Mesenchymal stem cell (in vitro differentiated cells and primary cell): ENCODE data around the gene NIN.

ENCODE experiments used
- DNase-seq: peaks from one replicate; pipeline ENCODE4 v3.0.0-alpha.2; 2013
- H2AFZ ChIP-seq: one replicate; pipeline ENCODE4 v1.6.1; 2013; ENCODE audit warnings: low read depth, mild to moderate bottlenecking, control low read depth, inconsistent platforms, low read length, moderate library complexity
- H2AK5ac ChIP-seq: 2 replicates; pipeline ENCODE4 v1.6.1; 2013; ENCODE audit warnings: low read length, moderate library complexity, mild to moderate bottlenecking, inconsistent platforms; ENCODE audit not compliant: severe bottlenecking
- H2BK120ac ChIP-seq: one replicate; pipeline ENCODE4 v1.6.1; 2013; ENCODE audit warnings: low read depth, mild to moderate bottlenecking, inconsistent platforms, low read length, moderate library complexity
- H2BK12ac ChIP-seq, 2 experiments: one replicate each; pipeline ENCODE4 v1.6.1; 2013; ENCODE audit warnings: inconsistent platforms in 2 of 2, low read length in 2 of 2, mild to moderate bottlenecking in 2 of 2, moderate library complexity in 2 of 2, control low read depth in 1 of 2
- H2BK15ac ChIP-seq: one replicate; pipeline ENCODE4 v1.6.1; 2013; ENCODE audit warnings: mild to moderate bottlenecking, low read depth, inconsistent platforms; ENCODE audit not compliant: poor library complexity, severe bottlenecking
- H2BK5ac ChIP-seq: 2 replicates; pipeline ENCODE4 v1.6.1; 2013; ENCODE audit warnings: low read depth, mild to moderate bottlenecking, low read length, control low read depth, inconsistent platforms; ENCODE audit not compliant: poor library complexity, severe bottlenecking
- H3K14ac ChIP-seq, 2 experiments: one replicate each; pipeline ENCODE4 v1.6.1; 2013; ENCODE audit warnings: inconsistent platforms in 2 of 2, low read length in 2 of 2, control low read depth in 1 of 2, mild to moderate bottlenecking in 1 of 2, moderate library complexity in 1 of 2
- H3K18ac ChIP-seq, 2 experiments: one replicate each; pipeline ENCODE4 v1.6.1; 2013; ENCODE audit warnings: inconsistent platforms in 2 of 2, low read length in 2 of 2, control low read depth in 1 of 2, low read depth in 1 of 2, mild to moderate bottlenecking in 1 of 2
- H3K23ac ChIP-seq, 2 experiments: one replicate each; pipeline ENCODE4 v1.6.1; 2013; ENCODE audit warnings: inconsistent platforms in 2 of 2, low read length in 2 of 2, mild to moderate bottlenecking in 2 of 2, moderate library complexity in 2 of 2, control low read depth in 1 of 2
- H3K27ac ChIP-seq: 2 replicates; pipeline ENCODE4 v1.5.1; 2013; ENCODE audit warnings: mild to moderate bottlenecking, moderate library complexity, low read length, control low read depth, inconsistent platforms; ENCODE audit not compliant: poor library complexity, severe bottlenecking
- H3K27me3 ChIP-seq, 2 experiments: 2 replicates each; pipeline versions ENCODE4 v1.6.1 to v1.7.0; 2013; ENCODE audit warnings: low read length in 2 of 2, mild to moderate bottlenecking in 2 of 2, moderate library complexity in 2 of 2, control low read depth in 1 of 2, inconsistent platforms in 1 of 2; ENCODE audit not compliant: control insufficient read depth in 1 of 2, insufficient read depth in 1 of 2
- H3K36me3 ChIP-seq, 2 experiments: 2 replicates each; pipeline versions ENCODE4 v1.6.1 to v1.7.0; 2013; ENCODE audit warnings: low read length in 2 of 2, control low read depth in 1 of 2, inconsistent platforms in 1 of 2, low read depth in 1 of 2, mild to moderate bottlenecking in 1 of 2; ENCODE audit not compliant: insufficient read depth in 2 of 2, control insufficient read depth in 1 of 2
- H3K4ac ChIP-seq, 2 experiments: one replicate each; pipeline ENCODE4 v1.6.1; 2013; ENCODE audit warnings: inconsistent platforms in 2 of 2, low read length in 2 of 2, mild to moderate bottlenecking in 2 of 2, moderate library complexity in 2 of 2, control low read depth in 1 of 2, low read depth in 1 of 2
- H3K4me1 ChIP-seq: 2 replicates; pipeline ENCODE4 v1.6.1; 2013; ENCODE audit warnings: low read depth, low read length, control low read depth; ENCODE audit not compliant: control insufficient read depth, insufficient read depth
- H3K4me2 ChIP-seq: 2 replicates; pipeline ENCODE4 v1.6.1; 2013; ENCODE audit warnings: low read length, mild to moderate bottlenecking, inconsistent platforms; ENCODE audit not compliant: poor library complexity, severe bottlenecking
- H3K4me3 ChIP-seq, 2 experiments: 2 replicates each; pipeline versions ENCODE4 v1.5.1 to v1.7.0; 2013; ENCODE audit warnings: low read length in 2 of 2, mild to moderate bottlenecking in 2 of 2, control low read depth in 1 of 2, low read depth in 1 of 2; ENCODE audit not compliant: insufficient read depth in 1 of 2
- H3K79me1 ChIP-seq: replicated peaks from 2 replicates; pipeline ENCODE4 v1.6.1; 2013; ENCODE audit warnings: mild to moderate bottlenecking, control low read depth, low read length, inconsistent platforms; ENCODE audit not compliant: poor library complexity, severe bottlenecking
- H3K9ac ChIP-seq: 2 replicates; pipeline ENCODE4 v1.7.0; 2013; ENCODE audit warnings: mild to moderate bottlenecking, low read length, moderate library complexity
- H3K9me3 ChIP-seq: 2 replicates; pipeline ENCODE4 v1.7.0; 2013; ENCODE audit warnings: mild to moderate bottlenecking, low read length; ENCODE audit not compliant: control insufficient read depth
- H4K8ac ChIP-seq: one replicate; pipeline ENCODE4 v1.6.1; 2013; ENCODE audit warnings: inconsistent platforms, mild to moderate bottlenecking, low read length, moderate library complexity
- H4K91ac ChIP-seq: one replicate; pipeline ENCODE4 v1.6.1; 2013; ENCODE audit warnings: mild to moderate bottlenecking, low read length, inconsistent platforms
- WGBS: methylation state at CpG from one replicate; pipeline ENCODE4 v1.1.7; 2013; ENCODE audit warnings: mixed read lengths; 5-methylcytosine and 5-hydroxymethylcytosine counted together

NIN gene

GRCh38 chr14:50800032-50800431 is 30.9 kb downstream of the NIN start:
- DNase-seq, result peak; percentile 56
- Histone ChIP-seq H3K23ac (no peak overlapping the region), H3K4ac (no peak overlapping the region), H3K36me3 (peaks cover 3 to 6% of the 10 kb centered on the region in 2 experiments), H3K9me3 (no peaks in the 10 kb centered on the region), H2AK5ac (no peak overlapping the region), H2BK15ac (no peak overlapping the region), H3K9ac (no peak overlapping the region), H3K4me1 (peaks cover 8% of the 10 kb centered on the region), H3K27ac (no peak overlapping the region), H4K91ac (no peak overlapping the region), H3K79me1 (peaks cover 23% of the 10 kb centered on the region), H3K27me3 (no peaks in the 10 kb centered on the region), H2AFZ (no peak overlapping the region), H2BK5ac (no peak overlapping the region), H3K18ac (no peak overlapping the region), H3K4me2 (no peak overlapping the region), H2BK120ac (no peak overlapping the region), H3K4me3 (no peak overlapping the region), H2BK12ac (no peak overlapping the region), H3K14ac (no peak overlapping the region), H4K8ac (no peak overlapping the region)
- WGBS, result 0% methylated on average over 1 of the region's 1 CpG

GRCh38 chr14:50798048-50798421 is 32.9 kb downstream of the NIN start:
- no peak overlapping the region for H3K4me2 ChIP-seq
- H3K9me3 ChIP-seq, result no peaks in the 10 kb centered on the region
- no peak overlapping the region for H3K23ac ChIP-seq
- H4K91ac ChIP-seq, result no peak overlapping the region
- peak overlapping the region; percentile 71 for H2AK5ac ChIP-seq
- H3K27ac ChIP-seq, result no peak overlapping the region
- no peak overlapping the region for H2AFZ ChIP-seq
- H3K14ac ChIP-seq, result no peak overlapping the region
- peaks cover 3 to 6% of the 10 kb centered on the region in 2 experiments for H3K36me3 ChIP-seq
- no peak overlapping the region for H3K4ac ChIP-seq
- no peaks in the 10 kb centered on the region for H3K27me3 ChIP-seq
- no peak overlapping the region for H3K18ac ChIP-seq
- peaks cover 27% of the 10 kb centered on the region for H3K79me1 ChIP-seq
- H2BK5ac ChIP-seq, result no peak overlapping the region
- peaks cover 8% of the 10 kb centered on the region for H3K4me1 ChIP-seq
- H2BK15ac ChIP-seq, result no peak overlapping the region
- no peak overlapping the region for H2BK120ac ChIP-seq
- no peak overlapping the region for H3K4me3 ChIP-seq
- H2BK12ac ChIP-seq, result no peak overlapping the region
- no peak overlapping the region for H3K9ac ChIP-seq
- H4K8ac ChIP-seq, result peak overlapping the region; percentile 2
- 100% methylated on average over 2 of the region's 2 CpGs for WGBS
- DNase-seq, result no peak

- peak overlapping the region in 1 of 2 experiments; percentile 20 for H3K4ac ChIP-seq
- no peak overlapping the region for H3K4me2 ChIP-seq
- H3K27ac ChIP-seq, result peak overlapping the region; percentile 41
- no peaks in the 10 kb centered on the region for H3K27me3 ChIP-seq
- peaks cover 8% of the 10 kb centered on the region for H3K4me1 ChIP-seq
- no peak overlapping the region for H4K91ac ChIP-seq
- H3K18ac ChIP-seq, result no peak overlapping the region
- no peak overlapping the region for H4K8ac ChIP-seq
- peaks cover 7 to 11% of the 10 kb centered on the region in 2 experiments for H3K36me3 ChIP-seq
- no peak overlapping the region for H2BK5ac ChIP-seq
- no peaks in the 10 kb centered on the region for H3K9me3 ChIP-seq
- no peak overlapping the region for H2BK120ac ChIP-seq
- no peak overlapping the region for H3K9ac ChIP-seq
- H3K4me3 ChIP-seq, result no peak overlapping the region
- H3K79me1 ChIP-seq, result peaks cover 31% of the 10 kb centered on the region
- 77% methylated on average over 5 of the region's 6 CpGs for WGBS
- DNase-seq, result no peak
- H3K23ac ChIP-seq, result no peak overlapping the region
- H2BK15ac ChIP-seq, result no peak overlapping the region
- H2AK5ac ChIP-seq, result no peak overlapping the region
- H2BK12ac ChIP-seq, result no peak overlapping the region
- no peak overlapping the region for H2AFZ ChIP-seq
- no peak overlapping the region for H3K14ac ChIP-seq
Observed at GRCh38 chr14:50797250-50798047, 33.5 kb downstream of the NIN start.

GRCh38 chr14:50796390-50796789 is 34.6 kb downstream of the NIN start:
- Histone ChIP-seq H2AK5ac (no peak overlapping the region), H3K9me3 (no peaks in the 10 kb centered on the region), H2AFZ (no peak overlapping the region), H3K4me2 (no peak overlapping the region), H4K8ac (no peak overlapping the region), H4K91ac (no peak overlapping the region), H3K79me1 (peaks cover 31% of the 10 kb centered on the region), H2BK12ac (no peak overlapping the region), H3K18ac (no peak overlapping the region), H3K4me3 (no peak overlapping the region), H3K27ac (no peak overlapping the region), H2BK15ac (no peak overlapping the region), H2BK120ac (no peak overlapping the region), H3K9ac (no peak overlapping the region), H3K4ac (no peak overlapping the region), H3K14ac (no peak overlapping the region), H3K27me3 (no peaks in the 10 kb centered on the region), H2BK5ac (no peak overlapping the region), H3K23ac (no peak overlapping the region), H3K4me1 (peaks cover 8% of the 10 kb centered on the region), H3K36me3 (peaks cover 8 to 21% of the 10 kb centered on the region in 2 experiments)
- no peak for DNase-seq
- WGBS, result 95% methylated on average over 5 of the region's 6 CpGs
